ENCODE measurements around the gene SLC35E1. TPM values are rescaled to one million over a fixed set of nuclear protein-coding genes. Genes with fewer than 3 reads are reported as not detected.
"Not testable (repeated sequence)": the region's sequence is repeated elsewhere in the genome, so short reads cannot be mapped to it uniquely, and the experiment has no call there.

Gene SLC35E1
- total RNA-seq, 1 experiment from 2014 or later = 52.6 TPM

DNA sequence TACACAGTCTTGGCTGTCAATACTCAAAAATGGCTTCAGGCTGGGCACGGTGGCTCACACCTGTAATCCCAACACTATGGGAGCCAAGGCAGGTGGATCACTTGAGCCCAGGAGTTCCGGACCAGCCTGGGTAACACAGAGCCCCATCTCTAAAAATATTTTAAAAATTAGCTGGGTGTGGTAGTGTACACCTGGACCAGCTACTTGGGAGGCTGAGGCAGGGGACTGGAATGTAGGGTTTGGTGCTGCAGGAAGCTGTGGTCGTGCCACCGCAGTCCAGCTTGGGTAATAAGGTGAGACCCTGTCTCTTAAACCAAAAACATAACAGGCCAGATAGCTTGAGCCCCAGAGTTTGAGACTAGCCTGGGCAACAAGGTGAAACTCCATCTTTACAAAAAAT, 23.3 kb downstream of the SLC35E1 start:
- Histone ChIP-seq H3K4me1 (ENCODE audit: insufficient read depth, low read length) (peaks cover 6% of the 10 kb centered on the region; the same call in 1 of the 2 replicates), H3K9ac (ENCODE audit: low read length) (no peak overlapping the region), H3K4me3 (ENCODE audit: low read length) (no peak overlapping the region), H2AFZ (ENCODE audit: low read length) (no peak overlapping the region), H3K27me3 (ENCODE audit: low read length) (no peaks in the 10 kb centered on the region), H3K27ac (ENCODE audit: low read length) (no peak overlapping the region), H3K9me2 (replicated peaks; ENCODE audit: low read length) (no peaks in the 10 kb centered on the region), H3F3A (ENCODE audit: low read length, unreplicated experiment) (no peaks in the 10 kb centered on the region), H3K9me3 (ENCODE audit: low read length) (no peaks in the 10 kb centered on the region), H3K36me3 (ENCODE audit: low read depth, low read length) (peaks cover 3% of the 10 kb centered on the region; the same call in 1 of the 2 replicates), H3K79me2 (ENCODE audit: low read length) (peaks cover 8% of the 10 kb centered on the region), H4K20me1 (ENCODE audit: low read length) (no peaks in the 10 kb centered on the region), H3K4me2 (ENCODE audit: low read length) (no peak overlapping the region)
- intact Hi-C loops (cut with micrococcal nuclease) = no loop called here
- BruUV-seq (replicated peaks) = no TSS peak
- TF ChIP-seq EZH2phosphoT487 (IDR thresholded peaks at IDR 0.05; ENCODE audit: borderline replicate concordance, low read length) (no peak), EZH2 (IDR thresholded peaks at IDR 0.05; ENCODE audit: low read length, unreplicated experiment) (no peak)
- TF ChIP-seq, protein P1, sequence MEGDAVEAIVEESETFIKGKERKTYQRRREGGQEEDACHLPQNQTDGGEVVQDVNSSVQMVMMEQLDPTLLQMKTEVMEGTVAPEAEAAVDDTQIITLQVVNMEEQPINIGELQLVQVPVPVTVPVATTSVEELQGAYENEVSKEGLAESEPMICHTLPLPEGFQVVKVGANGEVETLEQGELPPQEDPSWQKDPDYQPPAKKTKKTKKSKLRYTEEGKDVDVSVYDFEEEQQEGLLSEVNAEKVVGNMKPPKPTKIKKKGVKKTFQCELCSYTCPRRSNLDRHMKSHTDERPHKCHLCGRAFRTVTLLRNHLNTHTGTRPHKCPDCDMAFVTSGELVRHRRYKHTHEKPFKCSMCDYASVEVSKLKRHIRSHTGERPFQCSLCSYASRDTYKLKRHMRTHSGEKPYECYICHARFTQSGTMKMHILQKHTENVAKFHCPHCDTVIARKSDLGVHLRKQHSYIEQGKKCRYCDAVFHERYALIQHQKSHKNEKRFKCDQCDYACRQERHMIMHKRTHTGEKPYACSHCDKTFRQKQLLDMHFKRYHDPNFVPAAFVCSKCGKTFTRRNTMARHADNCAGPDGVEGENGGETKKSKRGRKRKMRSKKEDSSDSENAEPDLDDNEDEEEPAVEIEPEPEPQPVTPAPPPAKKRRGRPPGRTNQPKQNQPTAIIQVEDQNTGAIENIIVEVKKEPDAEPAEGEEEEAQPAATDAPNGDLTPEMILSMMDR (conservative IDR thresholded peaks at IDR 0.05; ENCODE audit: low read depth, low read length) = no peak
- ATAC-seq (peak; percentile 42), DNase-seq (peak; percentile 36)
- POLR2A ChIA-PET (ENCODE audit: unreplicated experiment) = no interaction called here
- CTCF ChIA-PET = no interaction called here

DNA sequence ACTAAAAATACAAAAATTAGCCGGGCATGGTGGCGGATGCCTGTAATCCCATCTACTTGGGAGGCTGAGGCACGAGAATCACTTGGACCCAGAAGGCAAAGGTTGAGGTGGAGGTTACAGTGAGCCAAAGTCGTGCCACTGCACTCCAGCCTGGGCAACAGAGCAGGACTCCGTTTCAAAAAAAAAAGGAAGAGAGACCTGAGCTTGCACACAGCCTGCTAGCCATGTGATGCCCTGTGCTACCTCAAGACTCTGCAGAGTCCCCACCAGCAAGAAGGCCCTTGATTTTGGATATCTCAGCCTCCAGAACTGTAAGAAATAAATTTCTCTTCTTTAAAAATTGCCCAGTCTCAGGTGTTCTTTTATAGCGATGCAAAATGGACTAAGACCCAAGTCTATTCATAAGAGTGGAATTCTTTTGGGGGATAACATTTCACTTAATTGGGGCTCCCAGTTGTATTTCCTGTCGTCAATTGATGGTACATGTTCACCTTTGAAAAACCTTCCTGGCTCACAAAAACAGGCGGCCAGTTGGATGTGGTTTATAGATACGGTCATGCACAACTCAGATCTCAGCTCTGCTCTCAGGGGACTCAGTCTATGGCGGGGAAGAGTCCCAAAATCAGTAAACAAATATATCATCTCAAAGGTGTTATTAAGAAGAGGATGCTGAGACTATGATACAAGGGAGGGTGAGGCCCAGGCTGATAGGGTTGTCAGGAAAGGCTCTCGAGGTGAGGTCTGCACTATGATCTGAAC, 27.6 kb downstream of the SLC35E1 start:
- CTCF ChIA-PET = no interaction called here
- no peak for TF ChIP-seq EZH2 (IDR thresholded peaks at IDR 0.05; ENCODE audit: low read length, unreplicated experiment)
- TF ChIP-seq, protein P1 (conservative IDR thresholded peaks at IDR 0.05; ENCODE audit: low read depth, low read length) = no peak
- TF ChIP-seq EZH2phosphoT487 (IDR thresholded peaks at IDR 0.05; ENCODE audit: borderline replicate concordance, low read length) = no peak

DNA sequence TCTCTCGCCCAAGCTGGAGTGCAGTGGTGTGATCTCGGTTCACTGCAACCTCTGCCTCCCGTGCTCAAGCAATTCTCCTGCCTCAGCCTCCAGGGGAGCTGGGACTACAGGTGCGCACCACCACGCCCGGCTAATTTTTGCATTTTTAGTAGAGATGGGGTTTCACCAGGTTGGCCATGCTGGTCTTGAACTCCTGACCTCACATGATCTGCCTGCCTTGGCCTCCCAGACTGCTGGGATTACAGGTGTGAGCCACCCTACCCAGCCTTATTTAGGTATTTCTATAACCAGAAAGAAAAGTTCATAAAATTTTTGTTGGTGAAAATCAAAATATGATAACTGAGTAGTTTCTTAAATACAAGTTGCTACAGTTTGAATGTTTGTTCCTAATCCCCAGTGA, 28.5 kb downstream of the SLC35E1 start:
- DNase-seq; BruUV-seq (replicated peaks); H3K27ac ChIP-seq (ENCODE audit: low read length); ATAC-seq; H3K9me2 ChIP-seq (replicated peaks; ENCODE audit: low read length); intact Hi-C loops (cut with micrococcal nuclease); H3K27me3 ChIP-seq (ENCODE audit: low read length); H3F3A ChIP-seq (ENCODE audit: low read length, unreplicated experiment); H3K36me3 ChIP-seq (ENCODE audit: low read depth, low read length); H2AFZ ChIP-seq (ENCODE audit: low read length); H3K9me3 ChIP-seq (ENCODE audit: low read length): not testable (repeated sequence)
- peak overlapping the region; percentile 92 for H3K4me2 ChIP-seq (ENCODE audit: low read length)
- peaks cover 18% of the 10 kb centered on the region for H4K20me1 ChIP-seq (ENCODE audit: low read length)
- H3K4me1 ChIP-seq (ENCODE audit: insufficient read depth, low read length) = peaks cover 16% of the 10 kb centered on the region
- ChIA-PET CTCF (interaction anchor here (0.6 kb wide), 1 partner anchor 52 kb away, joined by 4 read pairs; no protein-coding TSS in a partner anchor), POLR2A (ENCODE audit: unreplicated experiment) (interaction anchor here (0.8 kb wide), 1 partner anchor 29 kb away, joined by 6 read pairs; no protein-coding TSS in a partner anchor)
- H3K4me3 ChIP-seq (ENCODE audit: low read length) = peak overlapping the region; percentile 96
- peak overlapping the region; percentile 97; the same call in 1 of the 2 replicates for H3K9ac ChIP-seq (ENCODE audit: low read length)
- peaks cover 60% of the 10 kb centered on the region for H3K79me2 ChIP-seq (ENCODE audit: low read length)

More for the DNA sequence above, 27.6 kb downstream of the SLC35E1 start:
- 0 out of 2 replicates have a peak overlapping the region, but pooled peaks have one; percentile 4 for H3K4me2 ChIP-seq (ENCODE audit: low read length)
- H3K27me3 ChIP-seq (ENCODE audit: low read length) = no peaks in the 10 kb centered on the region
- no peak overlapping the region for H3K9ac ChIP-seq (ENCODE audit: low read length)
- peaks cover 3% of the 10 kb centered on the region for H3K36me3 ChIP-seq (ENCODE audit: low read depth, low read length)
- peaks cover 19% of the 10 kb centered on the region for H3K4me1 ChIP-seq (ENCODE audit: insufficient read depth, low read length)
- no peak overlapping the region for H3K4me3 ChIP-seq (ENCODE audit: low read length)
- no peak overlapping the region for H3K27ac ChIP-seq (ENCODE audit: low read length)
- POLR2A ChIA-PET (ENCODE audit: unreplicated experiment) = no interaction called here
- ATAC-seq (no peak), DNase-seq (no peak)
- H2AFZ ChIP-seq (ENCODE audit: low read length) = no peak overlapping the region
- H3F3A ChIP-seq (ENCODE audit: low read length, unreplicated experiment) = no peaks in the 10 kb centered on the region
- H3K9me3 ChIP-seq (ENCODE audit: low read length) = no peaks in the 10 kb centered on the region
- intact Hi-C loops (cut with micrococcal nuclease) = no loop called here
- H3K79me2 ChIP-seq (ENCODE audit: low read length) = peaks cover 51% of the 10 kb centered on the region
- H3K9me2 ChIP-seq (replicated peaks; ENCODE audit: low read length) = no peaks in the 10 kb centered on the region
- peaks cover 12% of the 10 kb centered on the region for H4K20me1 ChIP-seq (ENCODE audit: low read length)
- BruUV-seq (replicated peaks) = no TSS peak

Measured in PC-3 (cell line).